ENCODE measurements around the gene PHLDA3. TPM values are rescaled to one million over a fixed set of nuclear protein-coding genes. Genes with fewer than 3 reads are reported as not detected.
"Not testable (repeated sequence)": the region's sequence is repeated elsewhere in the genome, so short reads cannot be mapped to it uniquely, and the experiment has no call there.

Gene PHLDA3
- total RNA-seq, 4 donors from 2014 or later, result 69.2 to 153 (median 84.7) TPM

- Histone ChIP-seq H3K27ac (peak overlapping the region; percentile 44 to 97 (median 97)), H3K4me3 (peak overlapping the region in 1 of 2 donors; percentile 45)
- TF ChIP-seq POLR2AphosphoS5 (IDR thresholded peaks at IDR 0.05) (peak; percentile 63), POLR2A (IDR thresholded peaks at IDR 0.05) (peak; percentile 12 to 23), EP300 (IDR thresholded peaks at IDR 0.05) (no peak), CTCF (IDR thresholded peaks at IDR 0.05) (peak; percentile 70 to 95 (median 94))
Measured at GRCh38 chr1:201481761-201482493, 12.9 kb upstream of the PHLDA3 start.

DNA sequence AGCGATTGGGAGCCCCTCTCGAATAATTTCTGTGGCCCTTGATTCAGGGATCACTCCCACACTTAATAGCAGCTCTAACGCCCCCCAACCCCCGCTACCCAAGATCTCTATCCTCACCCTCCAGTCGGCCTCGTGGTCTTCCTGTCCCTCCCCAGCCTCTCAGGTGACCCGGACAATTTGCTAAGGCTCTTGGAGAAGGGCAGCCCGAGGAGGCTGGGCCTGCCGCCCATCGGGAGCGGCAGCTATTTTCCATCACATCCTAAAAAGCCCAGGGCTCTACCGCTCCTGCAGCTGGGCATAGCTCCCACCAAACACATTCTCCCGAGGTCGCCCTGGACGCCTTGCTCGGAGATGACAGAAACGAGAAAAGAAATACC lies 12.0 kb upstream of the PHLDA3 start:
- Histone ChIP-seq H3K27ac (peak overlapping the region; percentile 44 to 97 (median 97)), H3K36me3 (peaks cover 3 to 29% of the 10 kb centered on the region in 2 donors), H3K4me3 (peak overlapping the region; percentile 1 to 45), H3K27me3 (no peaks in the 10 kb centered on the region), H3K9me3 (no peaks in the 10 kb centered on the region), H3K4me1 (peaks cover 0 to 59% (median 20%) of the 10 kb centered on the region in 3 donors)
- TF ChIP-seq POLR2A (IDR thresholded peaks at IDR 0.05) (no peak), POLR2AphosphoS5 (IDR thresholded peaks at IDR 0.05) (no peak), CTCF (IDR thresholded peaks at IDR 0.05) (no peak), EP300 (IDR thresholded peaks at IDR 0.05) (no peak)
- ATAC-seq, result no peak
- 0% methylated on average over 3 to 4 of the region's 17 CpGs for WGBS, 2 donors (ENCODE audit: low coverage in 1 of 2)

More at GRCh38 chr1:201481761-201482493, 12.9 kb upstream of the PHLDA3 start:
- H3K9me3 ChIP-seq, result no peaks in the 10 kb centered on the region
- 8% methylated on average over 16 of the region's 35 CpGs; no CpG with 5 or more reads in 1 of the 2 donors for WGBS, 2 donors (ENCODE audit: low coverage in 1 of 2)
- peaks cover 3 to 39% of the 10 kb centered on the region in 2 donors for H3K36me3 ChIP-seq
- H3K27me3 ChIP-seq, result no peaks in the 10 kb centered on the region
- peak; percentile 84 for ATAC-seq
- peaks cover 0 to 69% (median 20%) of the 10 kb centered on the region in 3 donors for H3K4me1 ChIP-seq

DNA sequence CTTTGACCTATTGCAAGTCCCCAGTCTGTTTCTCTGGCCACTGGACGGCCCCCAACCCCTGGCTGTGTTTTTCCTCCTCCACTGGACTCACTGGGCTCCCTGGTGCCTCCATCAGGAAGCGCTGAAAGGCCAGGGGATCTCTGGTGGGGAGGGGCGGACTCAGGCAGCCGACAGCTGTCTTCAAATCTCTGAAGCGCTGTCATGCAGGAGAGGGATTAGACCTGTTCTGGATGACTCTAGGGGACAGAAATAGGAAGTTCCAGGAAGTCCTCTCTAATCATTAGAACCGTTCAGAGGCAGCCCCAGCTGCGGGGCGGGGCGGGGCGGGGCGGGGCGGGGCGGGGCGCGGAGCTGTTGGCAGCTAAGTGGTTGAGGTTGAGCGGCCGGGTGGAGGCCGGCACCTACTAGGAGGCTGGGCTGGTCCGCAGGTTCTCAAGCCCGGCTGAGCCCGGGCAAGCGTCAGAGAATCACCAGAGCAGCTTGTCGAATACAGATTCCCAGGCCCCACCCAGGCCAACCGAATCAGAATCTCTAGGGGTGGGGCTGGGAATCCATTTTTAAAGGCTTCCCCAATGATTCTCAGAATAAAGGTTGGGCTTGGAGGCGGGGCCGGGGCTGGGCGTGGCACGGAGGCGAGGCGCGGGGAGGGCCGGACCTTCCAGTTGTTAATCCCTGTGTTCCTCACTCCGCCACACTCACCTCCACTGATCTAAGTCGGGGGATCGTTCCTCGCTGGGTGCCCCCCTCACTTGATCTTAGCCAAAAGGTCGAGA lies 11.4 kb upstream of the PHLDA3 start:
- peak overlapping the region; percentile 44 to 97 (median 97) for H3K27ac ChIP-seq

DNA sequence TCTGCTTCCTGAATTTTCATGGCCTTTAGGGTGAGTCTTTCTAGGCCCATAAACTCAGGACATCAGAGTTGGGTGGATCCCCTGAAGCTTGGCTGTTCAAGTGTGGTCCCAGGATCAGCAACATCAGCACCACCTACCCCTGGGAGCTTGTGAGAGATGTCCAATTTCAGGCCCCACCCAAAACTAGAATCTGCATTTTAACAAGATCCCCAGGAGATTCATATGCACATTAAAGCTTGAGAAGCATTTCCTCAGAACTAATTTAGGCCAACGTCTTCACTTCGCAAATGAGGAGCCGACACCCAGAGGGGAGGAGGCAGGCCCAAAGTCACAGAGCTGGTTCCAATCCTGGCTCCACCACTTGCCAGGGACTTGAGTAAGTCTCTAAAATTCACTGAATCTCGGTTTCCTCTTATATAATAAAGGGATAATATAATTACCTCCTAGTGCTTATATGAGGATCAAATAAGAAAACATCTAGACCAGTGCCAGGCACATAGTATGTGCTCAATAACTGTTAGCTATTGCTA lies 10.3 kb upstream of the PHLDA3 start:
- no peak for ATAC-seq
- peaks cover 0 to 12% of the 10 kb centered on the region in 2 donors for H3K36me3 ChIP-seq
- no peaks in the 10 kb centered on the region for H3K9me3 ChIP-seq
- no peak for TF ChIP-seq EP300 (IDR thresholded peaks at IDR 0.05)
- no peak for TF ChIP-seq POLR2AphosphoS5 (IDR thresholded peaks at IDR 0.05)
- TF ChIP-seq POLR2A (IDR thresholded peaks at IDR 0.05), result no peak
- TF ChIP-seq CTCF (IDR thresholded peaks at IDR 0.05), result no peak
- peak overlapping the region in 3 of 4 donors; percentile 97 for H3K27ac ChIP-seq
- WGBS, 2 donors (ENCODE audit: low coverage in 1 of 2), result 82 to 89% methylated on average over 1 to 4 of the region's 4 CpGs
- no peaks in the 10 kb centered on the region for H3K27me3 ChIP-seq
- H3K4me1 ChIP-seq, result peaks cover 0 to 49% (median 20%) of the 10 kb centered on the region in 3 donors
- no peak overlapping the region for H3K4me3 ChIP-seq

More for the DNA sequence above, 11.4 kb upstream of the PHLDA3 start:
- Histone ChIP-seq H3K27me3 (no peaks in the 10 kb centered on the region), H3K9me3 (no peaks in the 10 kb centered on the region), H3K36me3 (peaks cover 3 to 23% of the 10 kb centered on the region in 2 donors), H3K4me3 (peak overlapping the region; percentile 1 to 45), H3K4me1 (peaks cover 0 to 56% (median 20%) of the 10 kb centered on the region in 3 donors)
- peak; percentile 71 for ATAC-seq
- TF ChIP-seq EP300 (IDR thresholded peaks at IDR 0.05), result no peak
- TF ChIP-seq POLR2AphosphoS5 (IDR thresholded peaks at IDR 0.05), result no peak
- no peak for TF ChIP-seq POLR2A (IDR thresholded peaks at IDR 0.05)
- no peak for TF ChIP-seq CTCF (IDR thresholded peaks at IDR 0.05)
- 4 to 17% methylated on average over 1 to 14 of the region's 37 CpGs for WGBS, 2 donors (ENCODE audit: low coverage in 1 of 2)

DNA sequence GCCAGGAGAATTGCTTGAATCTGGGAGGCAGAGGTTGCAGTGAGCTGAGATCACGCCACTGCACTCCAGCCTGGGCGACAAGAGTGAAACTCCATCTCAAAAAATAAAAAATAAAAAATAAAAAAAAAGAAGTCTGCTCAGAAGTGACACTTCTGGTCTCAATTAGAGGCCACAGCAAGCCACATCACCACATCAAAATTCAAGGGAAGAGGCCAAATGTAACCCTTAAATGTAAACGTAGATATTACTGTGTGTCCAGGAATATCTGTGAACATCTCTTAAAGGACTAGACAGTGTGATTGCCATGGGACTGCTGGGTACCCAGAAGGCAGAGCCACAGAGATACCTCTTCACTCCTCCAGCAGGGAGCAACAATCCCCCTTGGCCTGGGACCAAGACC lies 9.7 kb upstream of the PHLDA3 start:
- ATAC-seq, H3K4me3 ChIP-seq, H3K9me3 ChIP-seq, H3K36me3 ChIP-seq, H3K27me3 ChIP-seq: not testable (repeated sequence)
- H3K27ac ChIP-seq, result peak overlapping the region in 3 of 4 donors; percentile 97
- 85 to 100% methylated on average over 1 to 3 of the region's 3 CpGs for WGBS, 2 donors (ENCODE audit: low coverage in 1 of 2)
- peaks cover 0 to 45% (median 20%) of the 10 kb centered on the region in 3 donors for H3K4me1 ChIP-seq

Measured in gastroesophageal sphincter (tissue), 4 donors.